Esophagus (tissue), 2 donors: Measurements from ENCODE around the gene PSORS1C2. TPM values are rescaled to one million over a fixed set of nuclear protein-coding genes. Genes with fewer than 3 reads are reported as not detected.

Experiments used
- H3K27ac ChIP-seq, 2 donors: one replicate each; pipeline ENCODE4 v1.5.1; 2013; ENCODE audit warnings: low read depth in 2 of 2, mild to moderate bottlenecking in 2 of 2, inconsistent platforms in 1 of 2, low read length in 1 of 2, moderate library complexity in 1 of 2
- H3K27me3 ChIP-seq, 2 donors: one replicate each; pipeline ENCODE4 v1.6.1; 2013; ENCODE audit warnings: low read length in 2 of 2, control low read depth in 1 of 2, mild to moderate bottlenecking in 1 of 2; ENCODE audit not compliant: insufficient read depth in 2 of 2, control insufficient read depth in 1 of 2
- H3K36me3 ChIP-seq, 2 donors: one replicate each; pipeline ENCODE4 v1.6.1; 2013; ENCODE audit warnings: low read length in 1 of 2; ENCODE audit not compliant: control insufficient read depth in 2 of 2, insufficient read depth in 2 of 2
- H3K4me1 ChIP-seq, 2 donors: one replicate each; pipeline ENCODE4 v1.6.1; 2013; ENCODE audit warnings: low read length in 1 of 2; ENCODE audit not compliant: control insufficient read depth in 2 of 2, insufficient read depth in 2 of 2
- H3K4me3 ChIP-seq, 2 donors: one replicate each; pipeline ENCODE4 v1.5.1; 2013; ENCODE audit warnings: low read length in 2 of 2, mild to moderate bottlenecking in 2 of 2, low read depth in 1 of 2, moderate library complexity in 1 of 2
- H3K9me3 ChIP-seq, 2 donors: one replicate each; pipeline ENCODE4 v1.6.1; 2013; ENCODE audit warnings: mild to moderate bottlenecking in 2 of 2, low read depth in 1 of 2, low read length in 1 of 2, moderate library complexity in 1 of 2; ENCODE audit not compliant: control insufficient read depth in 2 of 2, insufficient read depth in 1 of 2
- WGBS, 2 donors: extraction: QIAGEN DNeasy Blood & Tissue Kit; methylation state at CpG; one replicate each; pipeline ENCODE4 v1.1.7; 2013; 5-methylcytosine and 5-hydroxymethylcytosine counted together
- polyA plus RNA-seq, 2 donors: library from polyadenylated mRNA; stranded (reverse); fragments of 200-250 nt; gene quantifications; one replicate each; pipeline ENCODE4 v1.2.3, GENCODE V29; 2013
- donor health status: healthy with polysubstance abuse.
- donor health status: Bipolar disorder and iron deficiency.

Gene PSORS1C2
- polyA plus RNA-seq, 2 donors = 0.22 to 0.81 TPM

DNA sequence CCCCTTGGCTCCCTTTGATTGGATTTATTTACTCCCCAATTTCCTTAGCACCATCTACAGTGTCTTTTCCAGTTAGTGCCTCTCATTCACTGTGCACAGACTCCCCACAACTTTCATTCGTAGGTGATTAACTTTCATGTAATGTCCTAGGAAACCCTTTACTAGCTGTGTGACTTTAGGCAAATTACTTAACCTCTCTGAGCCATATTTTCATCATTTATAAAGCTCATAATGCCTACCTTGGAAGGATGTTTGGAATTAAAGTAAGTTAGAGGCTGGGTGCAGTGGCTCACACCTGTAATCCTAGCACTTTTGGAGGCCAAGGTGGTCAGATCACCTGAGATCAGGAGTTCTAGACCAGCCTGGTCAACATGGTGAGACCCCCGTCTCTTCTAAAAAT lies 46.6 kb downstream of the PSORS1C2 start:
- H3K9me3 ChIP-seq = no peaks in the 10 kb centered on the region
- no peaks in the 10 kb centered on the region for H3K36me3 ChIP-seq
- H3K4me3 ChIP-seq = no peak overlapping the region
- no peaks in the 10 kb centered on the region for H3K27me3 ChIP-seq
- H3K4me1 ChIP-seq = peaks cover 0 to 3% of the 10 kb centered on the region in 2 donors
- 95% methylated on average over 2 of the region's 2 CpGs for WGBS, 2 donors
- no peak overlapping the region for H3K27ac ChIP-seq

DNA sequence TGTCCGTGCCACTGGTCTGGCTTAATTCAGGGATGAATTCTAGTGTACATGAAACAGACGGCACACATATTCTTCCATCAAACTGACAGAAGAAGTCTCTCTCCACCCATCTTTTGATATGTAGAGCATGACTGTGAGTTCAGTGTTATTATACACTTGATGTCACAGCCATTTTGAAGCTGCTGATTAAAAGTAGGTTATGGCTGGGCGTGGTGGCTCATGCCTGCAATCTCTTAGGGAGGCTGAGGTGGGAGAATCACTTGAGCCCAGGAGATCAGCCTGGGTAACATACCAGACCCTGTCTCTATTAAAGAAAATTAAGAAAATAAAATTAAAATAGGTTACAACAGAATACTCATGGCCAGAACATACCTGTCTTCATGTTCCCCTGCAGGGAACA lies 47.2 kb downstream of the PSORS1C2 start:
- no peak overlapping the region for H3K4me3 ChIP-seq
- H3K36me3 ChIP-seq = no peaks in the 10 kb centered on the region
- 42 to 47% methylated on average over 3 of the region's 3 CpGs for WGBS, 2 donors
- H3K9me3 ChIP-seq = no peaks in the 10 kb centered on the region
- H3K4me1 ChIP-seq = peaks cover 0 to 3% of the 10 kb centered on the region in 2 donors
- no peak overlapping the region for H3K27ac ChIP-seq
- H3K27me3 ChIP-seq = no peaks in the 10 kb centered on the region

DNA sequence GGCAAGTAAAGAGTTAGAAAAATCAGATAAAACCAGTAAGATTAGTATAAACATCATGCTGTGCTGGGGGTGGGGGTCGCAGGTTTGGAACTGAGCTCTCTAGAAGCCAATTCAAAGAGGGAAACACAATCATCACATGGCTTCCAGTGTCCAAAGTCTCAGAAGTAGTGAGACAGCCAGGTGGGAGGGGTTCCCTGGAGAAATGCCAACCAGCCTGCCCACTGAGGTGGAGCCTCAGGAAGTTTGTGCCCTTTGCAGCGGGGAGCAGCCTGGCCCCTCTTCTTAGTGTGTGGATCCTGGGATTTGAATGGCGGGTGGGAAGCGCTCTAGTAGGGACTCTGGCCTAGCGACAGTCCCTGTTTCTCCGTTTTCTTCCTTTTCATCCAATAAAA lies 47.9 kb downstream of the PSORS1C2 start:
- no peak overlapping the region for H3K27ac ChIP-seq
- no peaks in the 10 kb centered on the region for H3K27me3 ChIP-seq
- no peaks in the 10 kb centered on the region for H3K36me3 ChIP-seq
- peaks cover 0 to 3% of the 10 kb centered on the region in 2 donors for H3K4me1 ChIP-seq
- no peaks in the 10 kb centered on the region for H3K9me3 ChIP-seq
- H3K4me3 ChIP-seq = no peak overlapping the region
- 92 to 96% methylated on average over 6 of the region's 6 CpGs for WGBS, 2 donors

- Histone ChIP-seq H3K27me3 (no peaks in the 10 kb centered on the region), H3K4me3 (no peak overlapping the region), H3K9me3 (no peaks in the 10 kb centered on the region), H3K4me1 (peaks cover 0 to 3% of the 10 kb centered on the region in 2 donors), H3K36me3 (no peaks in the 10 kb centered on the region), H3K27ac (no peak overlapping the region)
- 89 to 92% methylated on average over 3 of the region's 3 CpGs for WGBS, 2 donors
Observed at GRCh38 chr6:31090275-31090972, 48.4 kb downstream of the PSORS1C2 start.

Other genes starting within 250 kb of the PSORS1C2 start
- gene GTF2H4, start 230.9 kb downstream of the PSORS1C2 start, polyA plus RNA-seq = 10 to 100 TPM; 20.6 to 32.0 TPM
- gene VARS2, start 224.8 kb downstream of the PSORS1C2 start, polyA plus RNA-seq = 10 to 100 TPM; 30.0 to 81.5 TPM
- gene SFTA2, start 206.9 kb downstream of the PSORS1C2 start, polyA plus RNA-seq = 100 to 1,000 TPM; 130 to 421 TPM
- 10 to 100 TPM in 1 of 2 donors, 1 to 10 TPM in 1; 5.2 to 17.8 TPM for gene MUCL3, start 198.1 kb downstream of the PSORS1C2 start, polyA plus RNA-seq
- gene MUC21, start 155.3 kb downstream of the PSORS1C2 start, polyA plus RNA-seq = 1,000 to 10,000 TPM in 1 of 2 donors, 100 to 1,000 TPM in 1; 912 to 1,484 TPM
- 1 to 10 TPM; 2.4 to 5.8 TPM for gene MUC22, start 128.6 kb downstream of the PSORS1C2 start, polyA plus RNA-seq
- gene C6orf15, start 26.5 kb downstream of the PSORS1C2 start, polyA plus RNA-seq = under 1 TPM in 1 of 2 donors, not detected in 1; 0.08 TPM
- 1 to 10 TPM in 1 of 2 donors, under 1 TPM in 1; 1.00 to 4.3 TPM for gene PSORS1C1, start 24.3 kb downstream of the PSORS1C2 start, polyA plus RNA-seq
- under 1 TPM; 0.02 to 0.20 TPM for gene CDSN, start 18.6 kb downstream of the PSORS1C2 start, polyA plus RNA-seq
- gene CCHCR1, start 18.7 kb upstream of the PSORS1C2 start, polyA plus RNA-seq = 10 to 100 TPM; 10.5 to 15.4 TPM
- gene TCF19, start 19.5 kb upstream of the PSORS1C2 start, polyA plus RNA-seq = 10 to 100 TPM; 10.3 to 11.0 TPM
- gene POU5F1, start 31.6 kb upstream of the PSORS1C2 start, polyA plus RNA-seq = under 1 TPM; 0.55 to 0.59 TPM
- 100 to 1,000 TPM; 104 to 121 TPM for gene HLA-C, start 133.0 kb upstream of the PSORS1C2 start, polyA plus RNA-seq
- 100 to 1,000 TPM; 168 to 351 TPM for gene HLA-B, start 218.1 kb upstream of the PSORS1C2 start, polyA plus RNA-seq